GM23338 (cell line): ENCODE measurements around the gene PCLAF.

ENCODE experiments used
- CREB1 ChIP-seq: fragments of 250-450 bp; sonication (Bioruptor Pico); IDR thresholded peaks from 2 replicates; pipeline ENCODE4 v1.5.0; 2020; ENCODE audit warnings: low read depth, mild to moderate bottlenecking, moderate library complexity
- CTCF ChIP-seq, 2 experiments: fragments of 200-600 bp in 1 of 2; sonication (generic) in 1 of 2; conservative IDR thresholded peaks; 2 replicates each; pipeline versions ENCODE4 v1.5.1 to v1.6.1; 2016 to 2017; ENCODE audit warnings: antibody characterized with exemption in 2 of 2, low read depth in 2 of 2, mild to moderate bottlenecking in 2 of 2, moderate library complexity in 1 of 2
- ETS1 ChIP-seq: IDR thresholded peaks from 2 replicates; pipeline ENCODE4 v1.6.1; 2016; ENCODE audit warnings: antibody characterized with exemption
- EZH2 ChIP-seq: fragments of 200-600 bp; sonication (generic); IDR thresholded peaks from one replicate; pipeline ENCODE4 v1.8.0; 2017; ENCODE audit warnings: antibody characterized with exemption, mild to moderate bottlenecking, low read depth; ENCODE audit not compliant: unreplicated experiment
- EZH2phosphoT487 ChIP-seq: fragments of 200-600 bp; sonication (generic); IDR thresholded peaks from one replicate; pipeline ENCODE4 v1.8.1; 2018; ENCODE audit warnings: antibody characterized with exemption; ENCODE audit not compliant: unreplicated experiment
- JUNB ChIP-seq: IDR thresholded peaks from one replicate; pipeline ENCODE4 v1.6.1; 2016; ENCODE audit warnings: antibody characterized with exemption; ENCODE audit not compliant: unreplicated experiment
- NANOG ChIP-seq: IDR thresholded peaks from 2 replicates; pipeline ENCODE4 v1.6.1; 2016; ENCODE audit warnings: antibody characterized with exemption, borderline replicate concordance
- POLR2AphosphoS5 ChIP-seq: IDR thresholded peaks from 2 replicates; pipeline ENCODE4 v1.6.1; 2016; ENCODE audit warnings: antibody characterized with exemption, low read depth
- REST ChIP-seq: IDR thresholded peaks from one replicate; pipeline ENCODE4 v1.6.1; 2018; ENCODE audit warnings: antibody characterized with exemption; ENCODE audit not compliant: unreplicated experiment
- STAT1 ChIP-seq: IDR thresholded peaks from one replicate; pipeline ENCODE4 v1.6.1; 2016; ENCODE audit warnings: antibody characterized with exemption; ENCODE audit not compliant: unreplicated experiment
- ZNF331 ChIP-seq: fragments of 250-450 bp; sonication (Bioruptor Pico); IDR thresholded peaks from 2 replicates; pipeline ENCODE4 v1.5.0; 2020; ENCODE audit warnings: low read depth, mild to moderate bottlenecking, moderate library complexity

GRCh38 chr15:64425221-64425620, 44.0 kb upstream of the PCLAF start:
- no peak for TF ChIP-seq CTCF (conservative IDR thresholded peaks at IDR 0.05; ENCODE audit: low read depth in 2 of 2)
- TF ChIP-seq CREB1 (CRISPR knock-in tag): no peak
- no peak for TF ChIP-seq POLR2AphosphoS5
- no peak for TF ChIP-seq EZH2
- TF ChIP-seq REST: no peak
- no peak for TF ChIP-seq EZH2phosphoT487
- TF ChIP-seq ZNF331: no peak
- no peak for TF ChIP-seq JUNB
- no peak for TF ChIP-seq ETS1
- no peak for TF ChIP-seq STAT1
- no peak for TF ChIP-seq NANOG
